AML-193 (cell line): ENCODE measurements around the gene FCAMR.

ENCODE experiments used
- DNase-seq, 2 experiments: peaks; one replicate each; lab custom pipeline; 2025; lab: John Stamatoyannopoulos, UW

FCAMR gene

DNA sequence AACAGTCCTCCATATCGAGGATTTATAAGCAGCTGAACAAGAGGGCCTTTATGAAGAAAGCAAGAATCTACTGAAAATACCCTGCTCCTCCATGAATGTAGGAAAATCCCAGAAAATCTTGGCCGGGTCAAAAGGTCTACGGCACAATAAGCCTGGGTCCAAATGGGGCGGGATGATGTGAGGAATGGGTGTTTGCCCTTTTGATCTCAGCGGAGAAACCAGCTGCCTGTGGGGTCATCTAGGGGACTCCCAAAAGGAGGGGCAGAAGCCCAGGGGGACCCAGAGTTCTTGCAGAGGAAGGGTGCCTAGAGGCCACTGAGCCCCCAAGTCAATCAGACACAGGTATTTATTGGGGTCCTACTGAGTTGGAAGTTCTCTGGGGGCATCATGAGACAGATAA is 12.6 kb downstream of the FCAMR start:
- no peak for DNase-seq

DNA sequence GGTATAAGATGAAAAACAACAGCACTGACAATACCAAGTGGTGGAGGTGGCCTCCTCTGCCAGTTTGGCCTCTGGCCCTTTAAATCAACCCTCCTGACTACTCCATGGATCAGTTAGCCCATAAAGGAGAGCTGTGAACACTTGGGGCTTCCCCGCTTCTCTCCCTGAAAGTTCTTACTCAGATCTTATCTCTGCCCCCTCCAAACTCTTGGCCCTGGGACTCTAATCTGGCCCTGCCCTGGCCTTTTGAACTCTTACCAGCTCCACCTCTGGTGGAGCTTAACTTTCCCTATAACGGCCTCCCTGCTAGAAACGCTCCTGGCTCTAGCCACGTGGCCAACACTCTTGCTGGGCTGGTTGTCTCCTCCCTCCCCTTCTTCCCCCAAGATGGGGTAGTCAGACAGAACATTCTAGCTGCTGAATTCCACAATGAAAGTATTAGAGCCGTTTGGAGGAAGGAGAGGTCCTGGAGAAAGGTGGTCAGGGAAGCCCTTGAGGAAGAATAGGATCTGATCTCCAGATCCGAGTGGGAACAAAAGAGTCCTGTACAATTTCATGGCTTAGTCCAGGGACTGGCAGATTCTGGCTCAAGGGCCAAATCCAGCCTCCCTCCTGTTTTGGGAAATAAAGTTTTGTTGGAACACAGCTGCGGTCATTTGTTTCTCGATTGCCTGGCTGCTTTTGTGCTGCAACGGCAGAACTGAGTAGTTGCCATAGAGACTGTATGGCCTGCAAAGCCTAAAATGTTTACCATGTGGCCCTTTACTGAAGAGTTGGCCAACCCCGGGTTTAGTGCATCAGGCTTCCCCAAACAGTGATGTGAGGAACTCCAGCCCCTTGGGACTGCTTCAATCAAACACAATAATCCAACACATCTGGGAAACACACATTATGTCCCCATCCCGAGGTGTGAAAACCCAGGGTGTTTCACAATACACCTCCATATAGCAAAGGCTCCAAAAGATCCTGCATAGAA is 14.5 kb downstream of the FCAMR start:
- DNase-seq, result no peak

DNA sequence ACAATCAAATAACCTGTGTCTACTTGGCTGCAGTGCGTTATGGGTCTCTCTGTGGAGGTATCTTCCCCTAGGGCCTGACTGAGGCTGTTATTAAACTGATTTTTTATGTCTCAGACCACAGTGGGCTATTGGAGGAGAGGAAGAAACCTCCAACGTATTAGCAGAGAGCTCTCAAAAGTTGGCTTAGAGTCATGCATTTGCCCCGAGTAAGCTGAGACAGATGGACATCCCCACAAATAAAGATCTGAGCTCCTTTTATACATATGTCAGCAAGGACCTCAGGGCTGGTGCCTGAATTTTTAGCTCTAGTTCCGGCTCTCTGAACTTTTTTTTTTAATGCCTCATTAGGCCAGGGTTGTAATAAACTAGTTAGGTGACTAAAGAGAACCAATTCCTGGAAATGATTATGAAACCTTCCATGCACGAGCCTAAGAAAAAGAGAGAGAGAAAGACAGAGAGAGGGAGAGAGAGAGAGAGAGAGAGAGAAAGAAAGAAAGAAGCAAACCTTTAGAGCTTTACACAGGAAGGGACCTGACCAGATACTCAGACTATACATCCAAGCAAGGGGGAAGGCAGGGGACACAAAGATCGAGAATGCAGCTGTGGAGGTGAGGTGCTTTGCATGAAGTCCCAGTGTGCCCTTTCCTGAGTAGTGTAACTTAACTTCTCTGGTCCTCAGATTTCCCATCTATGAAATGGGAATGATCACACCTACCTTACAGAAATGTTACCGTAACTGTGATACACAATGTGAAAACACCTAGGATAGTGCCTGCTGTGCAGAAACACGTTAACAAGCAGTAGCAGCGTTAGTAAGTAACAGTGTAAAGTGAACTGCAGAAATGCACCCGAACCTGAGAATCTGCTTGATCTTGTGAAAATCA is 15.6 kb downstream of the FCAMR start:
- DNase-seq, result no peak

DNA sequence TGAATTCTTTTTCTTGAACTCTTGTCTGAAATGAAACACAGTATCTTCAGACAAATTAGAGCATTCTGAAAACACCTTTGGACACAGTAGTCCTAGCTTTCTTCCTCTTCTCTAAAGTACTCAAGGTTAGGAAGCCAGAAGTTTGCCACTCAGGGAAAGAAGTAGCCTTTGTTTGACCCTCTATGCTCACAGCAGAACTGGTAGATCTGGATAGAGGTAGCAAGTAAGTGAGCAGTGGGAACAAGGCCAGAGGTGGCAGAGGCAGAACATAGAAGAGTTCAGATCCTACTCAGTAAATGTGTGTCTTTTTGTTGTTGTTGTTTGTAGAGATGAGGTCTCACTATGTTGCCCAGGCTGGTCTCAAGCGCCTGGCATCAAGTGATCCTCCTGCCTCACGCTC is 16.6 kb downstream of the FCAMR start:
- no peak for DNase-seq

DNA sequence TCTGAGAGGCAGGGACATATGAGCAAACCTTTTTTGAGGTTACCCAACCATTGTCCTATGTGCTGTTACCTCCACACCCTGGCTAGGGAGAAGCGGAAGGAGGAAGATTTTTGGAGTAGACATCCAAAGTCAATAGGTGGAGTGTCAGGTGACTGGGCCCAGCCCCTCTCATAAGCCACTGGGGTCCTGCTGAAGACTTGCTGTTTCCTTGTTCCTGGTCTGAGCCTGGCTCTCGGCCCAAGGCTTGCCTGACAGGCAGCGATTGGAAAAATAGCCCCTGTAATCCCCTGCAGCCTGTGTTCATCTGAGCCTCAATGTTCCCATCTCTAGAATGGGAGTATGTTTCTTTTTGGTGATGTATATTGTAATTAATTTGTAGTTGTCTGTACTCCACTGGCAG is 17.1 kb downstream of the FCAMR start:
- no peak for DNase-seq

DNA sequence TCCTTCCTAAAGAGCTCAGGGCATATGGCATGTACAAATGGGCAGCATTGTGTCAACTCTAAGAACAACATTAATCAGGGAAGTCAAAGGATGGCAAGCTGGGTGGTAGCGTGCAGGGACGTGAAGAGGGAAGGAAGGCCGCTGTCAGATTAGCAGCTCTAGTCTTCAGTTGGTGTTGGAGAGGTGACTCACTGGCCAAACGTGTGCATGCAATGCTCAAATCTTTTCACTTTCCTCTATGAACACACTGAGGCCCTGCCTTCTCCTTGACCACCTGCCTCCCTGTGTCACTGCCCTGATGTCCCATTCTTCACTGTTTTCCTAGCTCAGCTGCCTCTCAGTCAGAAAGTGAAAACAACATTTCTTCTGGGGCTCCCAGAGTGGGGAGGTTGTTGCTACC is 18.1 kb downstream of the FCAMR start:
- peak; percentile 27 to 35 for DNase-seq

DNA sequence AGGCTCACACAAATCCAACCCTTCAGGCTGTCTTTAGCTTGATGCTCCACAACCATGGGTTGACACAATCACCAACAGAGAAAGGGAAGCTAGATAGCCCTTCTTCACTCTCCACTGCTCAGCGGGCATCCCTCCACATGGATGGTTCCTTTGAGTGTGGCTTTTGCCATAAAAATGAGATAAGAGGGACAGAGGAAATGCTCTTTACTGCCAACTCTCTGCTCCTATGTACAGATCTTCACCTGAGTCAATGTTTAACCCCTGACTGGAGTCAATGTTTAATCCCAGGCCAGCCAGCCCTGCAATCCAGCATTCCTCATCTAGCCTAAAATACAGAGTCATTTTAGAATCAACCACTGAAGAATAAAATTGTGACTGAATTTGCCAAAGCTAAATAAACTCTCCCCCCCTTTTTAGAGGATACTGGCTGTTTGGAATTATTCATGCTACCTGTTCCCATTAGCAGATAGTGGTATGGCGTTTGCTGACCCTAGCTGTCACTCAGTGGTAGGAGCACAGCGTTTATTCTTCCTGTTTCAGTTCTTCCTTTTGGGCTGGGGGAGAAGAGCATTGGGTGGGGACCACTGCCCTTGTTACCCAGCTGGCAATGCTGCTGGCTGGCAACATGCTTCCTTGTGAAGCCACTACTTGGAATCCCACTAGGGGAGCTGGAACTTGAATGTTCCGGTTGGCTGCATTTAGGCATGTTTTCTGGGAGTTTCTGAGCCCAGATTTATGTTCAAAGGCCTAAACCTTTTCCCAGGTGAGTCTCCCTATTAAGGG is 18.8 kb downstream of the FCAMR start:
- DNase-seq, result no peak

DNA sequence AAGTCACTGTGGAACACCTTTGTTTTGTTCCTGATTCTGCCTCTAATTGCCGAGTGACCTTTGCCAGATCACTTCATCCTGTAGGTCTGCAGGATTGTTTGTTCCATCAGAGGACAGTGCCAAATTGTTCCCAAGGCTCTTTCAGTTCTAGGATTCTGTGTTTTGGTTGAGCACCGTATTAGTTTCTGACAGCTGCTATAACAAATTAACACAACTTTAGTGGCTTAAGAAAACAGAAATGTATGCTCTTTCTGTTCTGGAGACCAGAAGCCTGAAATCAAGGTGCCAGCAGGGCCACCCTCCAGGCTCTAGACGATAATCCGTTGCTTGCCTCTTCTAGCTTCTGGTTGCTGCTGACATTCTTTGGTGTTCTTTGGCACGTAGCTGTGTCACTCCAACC is 20.6 kb downstream of the FCAMR start:
- no peak for DNase-seq

DNA sequence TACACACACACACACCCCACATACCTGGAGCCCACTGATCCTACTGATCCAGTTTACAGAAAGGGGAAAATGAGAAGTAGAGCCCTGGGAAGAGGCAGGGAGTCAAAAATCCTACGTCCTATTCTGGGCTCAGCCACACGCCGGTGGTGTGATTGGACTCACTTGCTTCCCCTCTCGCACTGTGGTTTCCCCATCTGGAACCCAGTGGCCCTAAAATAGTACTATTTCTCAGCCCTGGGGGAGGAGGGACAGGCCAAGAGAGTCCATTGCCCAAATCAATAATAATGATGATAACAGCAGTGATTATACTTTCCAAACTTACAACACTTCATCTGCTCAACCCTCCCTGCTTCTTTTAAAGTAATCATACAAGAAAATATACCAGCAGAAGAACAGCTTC is 21.1 kb downstream of the FCAMR start:
- DNase-seq, result no peak

DNA sequence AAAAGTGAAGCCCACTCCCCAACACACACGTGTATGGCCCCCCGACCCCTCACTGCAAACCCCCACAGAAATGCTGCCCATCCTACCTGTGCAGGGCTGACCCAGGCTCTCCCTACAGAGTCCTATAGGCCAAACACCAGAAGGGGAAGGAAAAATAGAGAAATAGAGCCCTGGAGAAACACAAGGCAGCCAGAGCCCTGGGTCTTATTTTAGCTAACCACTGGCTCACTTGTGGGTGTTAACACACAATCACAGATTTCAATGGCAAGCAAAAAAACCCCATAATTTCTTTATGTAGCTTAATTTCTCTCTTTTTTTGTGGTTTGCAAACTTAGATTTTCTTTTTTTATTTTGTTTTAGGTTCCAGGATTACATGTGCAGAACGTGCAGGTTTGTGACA is 23.0 kb downstream of the FCAMR start:
- DNase-seq, result no peak

DNA sequence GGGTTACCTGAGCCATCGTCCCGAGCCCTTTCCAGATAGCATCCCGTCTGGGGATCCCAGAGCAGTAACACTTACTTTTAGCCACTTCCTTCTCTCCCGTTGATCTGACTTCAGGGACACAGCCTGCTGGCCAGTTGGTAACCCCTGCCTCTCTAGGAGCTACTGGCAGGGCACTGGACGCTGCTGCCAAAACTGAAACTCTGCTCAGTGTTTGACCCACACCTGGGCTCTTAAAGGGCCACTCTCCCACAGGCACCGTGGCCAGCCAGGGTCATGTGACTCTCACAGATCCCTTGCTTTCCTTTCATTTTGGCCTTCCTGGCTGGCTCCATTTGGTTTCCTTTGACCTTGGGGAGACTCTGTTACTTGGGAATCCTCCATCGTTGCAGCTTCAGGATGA is 24.0 kb downstream of the FCAMR start, which contains the start of gene PIGR:
Gene PIGR, minus strand, starts transcription at position 206 of the 400 bp plus-strand sequence. CDS start 5,935 bp downstream, outside the sequence.
- no peak for DNase-seq

DNA sequence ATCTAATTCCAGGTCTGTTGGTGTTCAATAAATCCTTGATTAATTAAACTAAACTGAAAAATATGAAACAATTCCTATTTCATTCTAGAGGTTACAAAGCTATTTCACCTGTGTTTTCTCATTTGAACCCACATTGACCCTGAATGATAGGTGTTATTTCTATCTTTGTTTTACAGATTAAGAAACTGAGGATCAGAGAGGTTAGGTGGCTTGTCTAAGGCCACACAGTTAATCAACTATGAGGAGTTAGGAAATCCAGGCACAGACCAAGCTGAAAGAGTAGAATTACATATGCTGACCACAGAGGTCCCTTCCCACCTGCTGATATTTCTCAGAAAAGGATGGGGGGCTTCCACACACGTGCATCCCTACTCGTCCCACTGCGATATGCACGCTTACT is 24.5 kb downstream of the FCAMR start:
- DNase-seq, result no peak

DNA sequence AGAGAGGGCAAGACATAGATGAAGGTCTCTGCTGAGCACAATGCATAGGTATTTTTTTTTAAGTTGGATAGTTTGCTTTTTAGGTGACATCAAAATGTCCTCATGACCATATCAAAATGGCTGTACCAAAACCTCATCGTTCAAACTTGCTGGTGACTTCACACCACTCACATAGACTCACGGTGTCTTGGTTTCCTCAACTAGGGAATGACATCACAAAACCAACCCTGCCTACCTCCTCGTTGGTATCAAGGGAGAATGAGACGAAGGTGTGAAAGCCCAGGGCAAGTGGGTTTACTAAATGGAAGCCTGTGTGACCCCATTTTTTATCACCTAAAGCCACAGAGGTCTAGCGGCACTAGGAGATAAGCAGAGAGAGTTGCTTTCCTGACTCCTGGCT is 25.6 kb downstream of the FCAMR start:
- DNase-seq, result no peak

DNA sequence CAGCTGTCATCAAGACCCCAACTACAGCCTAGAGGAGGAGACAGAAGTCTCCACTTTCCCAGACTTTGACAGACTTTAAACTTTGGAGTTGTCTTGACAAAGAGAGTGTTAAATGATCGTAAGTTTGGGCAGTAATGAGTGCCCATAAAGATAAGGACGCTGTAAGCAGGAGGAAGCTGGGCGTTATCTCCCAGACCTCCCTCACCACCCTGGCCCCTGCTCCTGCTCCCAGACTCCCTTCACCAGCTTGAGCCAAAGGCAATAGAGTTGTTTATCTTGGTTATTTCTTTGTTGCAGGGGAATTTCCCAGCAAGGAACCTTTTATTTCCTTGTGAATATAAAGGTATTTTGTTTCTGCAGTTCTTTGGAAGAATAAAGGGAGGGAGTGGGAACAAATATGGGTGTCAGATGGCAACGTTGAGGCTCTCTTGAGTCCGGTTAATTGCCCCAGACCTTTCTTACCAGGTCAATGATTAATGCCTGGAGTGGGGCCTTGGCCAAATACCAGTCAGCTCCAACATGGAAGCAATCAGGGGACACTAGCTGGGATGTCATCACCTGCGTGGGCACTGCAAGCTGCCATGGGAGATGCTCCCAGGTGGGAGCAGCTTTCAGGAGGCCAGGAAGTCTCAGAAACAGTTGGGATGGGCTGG is 28.4 kb downstream of the FCAMR start:
- no peak for DNase-seq

DNA sequence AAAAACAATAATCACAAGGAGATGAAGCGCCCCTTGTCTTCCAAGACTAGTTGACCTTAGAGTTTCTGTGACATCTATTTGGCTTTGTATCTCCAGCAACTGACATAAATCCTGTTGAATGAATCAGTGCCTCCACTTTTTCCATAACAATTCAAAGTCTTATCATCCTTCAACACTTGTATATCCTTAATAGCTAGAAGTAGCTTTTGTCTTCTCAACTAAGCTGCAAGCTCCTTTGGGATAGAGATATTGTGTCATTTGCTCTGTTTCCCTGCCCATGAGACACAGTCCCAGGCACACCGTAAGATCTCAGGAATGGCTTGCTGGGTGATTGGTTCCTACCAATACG is 29.7 kb downstream of the FCAMR start:
- DNase-seq, result no peak

DNA sequence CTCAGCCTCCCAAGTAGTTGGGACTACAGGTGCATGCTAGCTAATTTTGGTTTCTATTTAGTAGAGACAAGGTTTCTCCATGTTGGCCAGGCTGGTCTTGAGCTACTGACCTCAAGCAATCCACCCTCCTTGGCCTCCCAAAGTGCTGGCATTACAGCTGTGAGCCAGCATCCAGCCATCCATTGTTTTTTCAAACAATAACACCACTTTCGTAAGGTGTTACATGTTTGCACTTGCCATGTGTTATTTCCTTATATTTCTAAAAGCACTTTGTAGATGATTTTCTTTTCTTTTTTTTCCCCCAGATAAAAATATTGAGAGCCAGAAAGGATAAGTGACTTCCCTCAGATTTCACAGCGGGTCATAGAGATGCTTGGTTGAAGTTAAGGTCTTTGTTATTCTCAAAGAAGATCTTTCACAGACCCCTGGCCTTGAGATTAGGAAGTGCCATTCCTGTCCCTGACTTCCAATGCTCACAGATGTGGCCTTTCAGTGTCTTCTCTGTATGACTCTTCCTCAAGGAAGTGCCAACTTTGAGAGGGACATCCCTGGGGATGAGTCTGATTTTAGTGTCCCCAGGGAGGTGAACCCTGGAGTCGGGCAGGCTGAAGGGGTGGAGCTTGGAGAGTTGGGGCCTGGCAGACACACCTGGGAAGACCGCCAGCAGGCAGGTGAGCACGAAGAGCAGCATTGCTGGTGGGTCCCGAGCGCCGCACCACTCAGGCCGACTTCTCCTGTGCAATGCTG is 30.2 kb downstream of the FCAMR start:
- no peak for DNase-seq

DNA sequence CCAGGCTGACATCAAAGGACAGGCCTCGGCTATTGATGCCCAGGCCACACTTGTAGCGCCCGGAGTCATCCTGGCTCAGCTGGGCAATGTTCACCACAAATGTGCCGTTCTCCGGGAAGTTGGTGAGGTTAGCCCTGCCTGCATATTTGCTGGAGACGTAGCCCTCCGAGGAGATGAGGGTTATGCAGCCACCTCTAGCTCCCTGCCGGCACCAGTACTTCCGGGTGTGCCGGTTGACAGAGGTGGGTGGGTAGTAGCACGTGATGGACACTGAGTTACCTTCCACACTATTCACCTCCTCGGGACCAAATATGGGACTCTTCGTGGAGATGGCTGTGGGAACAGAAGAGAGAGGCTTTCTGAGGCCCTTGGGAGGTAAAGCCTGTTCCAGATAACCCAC is 31.1 kb downstream of the FCAMR start:
- DNase-seq, result no peak

DNA sequence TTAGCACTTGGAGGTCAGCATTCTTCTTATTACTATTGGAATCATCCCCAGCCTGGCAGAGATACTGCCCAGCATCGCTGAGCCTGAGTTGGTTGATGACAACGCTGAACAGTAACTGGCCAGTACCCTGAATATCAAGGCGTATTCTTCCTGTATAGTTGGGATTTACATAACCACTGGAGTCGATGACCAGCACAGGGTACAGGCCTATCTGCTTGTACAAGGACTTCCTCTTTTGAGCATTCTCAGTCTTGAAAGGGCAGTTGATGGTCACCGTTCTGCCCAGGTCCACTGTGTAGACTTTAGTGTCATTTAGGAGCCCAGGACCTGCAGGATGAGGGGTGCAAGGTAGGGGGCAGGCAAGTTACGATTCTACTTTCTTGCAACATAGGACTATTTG is 32.8 kb downstream of the FCAMR start:
- DNase-seq, result no peak

DNA sequence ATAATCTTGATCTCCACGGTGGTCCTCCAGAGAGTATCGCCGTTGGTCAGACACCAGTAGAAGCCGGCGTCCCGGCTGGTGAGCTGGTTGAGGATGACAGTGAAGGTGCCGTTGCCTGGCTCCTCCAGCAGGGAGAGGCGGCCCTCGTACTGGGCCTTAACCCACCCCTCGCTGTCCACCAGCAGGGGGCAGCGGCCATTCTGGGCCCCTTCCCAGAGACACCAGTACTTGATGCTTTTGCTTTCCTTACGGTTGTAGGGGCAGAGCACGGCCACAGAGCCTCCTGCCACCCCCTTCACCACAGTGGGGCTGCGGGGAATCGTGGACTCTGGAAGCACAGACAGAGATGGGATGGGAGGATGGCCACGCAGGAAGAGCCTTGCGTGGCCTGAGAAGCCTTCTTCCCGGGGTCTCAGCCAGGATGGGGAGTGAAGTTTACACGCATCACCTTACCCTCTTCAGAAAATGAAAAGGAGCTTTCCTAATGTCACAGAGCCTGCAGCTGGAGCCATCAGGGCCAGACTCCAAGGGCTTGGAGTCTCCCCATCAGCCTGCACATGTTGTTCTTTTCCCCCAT is 34.7 kb downstream of the FCAMR start:
- DNase-seq, result peak; percentile 37 to 44

DNA sequence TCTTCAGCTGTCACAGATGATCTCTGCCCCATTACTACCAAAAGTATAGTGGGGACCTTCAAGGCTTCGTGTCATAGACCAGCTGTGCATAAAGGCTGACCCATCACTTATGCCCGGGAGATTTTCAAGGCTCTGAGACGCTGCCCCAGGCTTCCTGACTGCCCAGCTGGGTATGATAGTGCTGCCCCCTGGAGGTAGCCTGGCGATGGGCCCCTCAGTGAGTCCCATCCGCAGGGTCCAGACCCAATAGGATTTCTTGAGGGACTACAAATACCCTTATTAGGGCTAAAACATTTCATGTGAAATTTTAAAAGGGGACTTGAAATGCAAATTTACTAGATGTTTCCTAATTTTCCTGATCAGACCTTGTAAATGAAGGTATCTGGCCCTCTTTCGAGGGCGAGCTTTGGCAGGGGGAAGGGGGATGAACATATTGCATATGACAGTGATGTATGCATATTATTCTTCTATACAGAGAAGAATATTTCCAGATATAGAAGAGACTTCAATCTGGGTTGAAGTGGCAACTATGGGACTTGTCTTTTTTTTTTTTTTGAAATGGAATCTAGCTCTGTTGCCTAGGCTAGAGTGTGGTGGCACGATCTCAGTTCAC is 36.8 kb downstream of the FCAMR start:
- peak; percentile 10 to 36 for DNase-seq
